H54 (cell line): Measurements from ENCODE around the gene C1QTNF6.

ENCODE experiments used
- DNase-seq: peaks from one replicate; pipeline ENCODE4 v3.0.0; 2011; ENCODE audit warnings: low spot score, mixed read lengths; ENCODE audit not compliant: insufficient read length
- FAIRE-seq: peaks from 3 replicates; lab custom pipeline; 2011; peaks lifted over from hg19 to GRCh38; lab: Jason Lieb, UNC
- POLR2A ChIP-seq: IDR thresholded peaks from 2 replicates; pipeline ENCODE4 v1.6.1; 2011; ENCODE audit warnings: low read depth, mild to moderate bottlenecking, low read length

C1QTNF6 gene

GRCh38 chr22:37167176-37167980 lies 20.7 kb downstream of the C1QTNF6 start:
- TF ChIP-seq POLR2A: no peak
- DNase-seq (no peak), FAIRE-seq (no peak)

- FAIRE-seq (no peak), DNase-seq (peak; percentile 67)
- TF ChIP-seq POLR2A: no peak
These were observed 21.4 kb downstream of the C1QTNF6 start for GRCh38 chr22:37166675-37167066.

GRCh38 chr22:37165940-37166674 lies 21.9 kb downstream of the C1QTNF6 start:
- FAIRE-seq (no peak), DNase-seq (no peak)
- TF ChIP-seq POLR2A: no peak

- DNase-seq (no peak), FAIRE-seq (no peak)
- TF ChIP-seq POLR2A: no peak
These were observed 23.0 kb downstream of the C1QTNF6 start for GRCh38 chr22:37165066-37165465.

GRCh38 chr22:37164505-37164887 lies 23.6 kb downstream of the C1QTNF6 start:
- FAIRE-seq (no peak), DNase-seq (no peak)
- TF ChIP-seq POLR2A: no peak

GRCh38 chr22:37163575-37164504 lies 24.2 kb downstream of the C1QTNF6 start:
- DNase-seq (no peak), FAIRE-seq (no peak)

GRCh38 chr22:37163096-37163489 lies 25.0 kb downstream of the C1QTNF6 start:
- FAIRE-seq (no peak), DNase-seq (no peak)
- TF ChIP-seq POLR2A: no peak

More at GRCh38 chr22:37163575-37164504, 24.2 kb downstream of the C1QTNF6 start:
- TF ChIP-seq POLR2A: no peak

GRCh38 chr22:37162221-37163095 lies 25.6 kb downstream of the C1QTNF6 start:
- FAIRE-seq (no peak), DNase-seq (no peak)
- no peak for TF ChIP-seq POLR2A

- no peak for FAIRE-seq
- TF ChIP-seq POLR2A: no peak
- DNase-seq: no peak
These were observed 26.6 kb downstream of the C1QTNF6 start for GRCh38 chr22:37161443-37161842.

- no peak for TF ChIP-seq POLR2A
- no peak for DNase-seq
- FAIRE-seq: no peak
These were observed 28.0 kb downstream of the C1QTNF6 start for GRCh38 chr22:37160027-37160426.

GRCh38 chr22:37158963-37159290 lies 29.1 kb downstream of the C1QTNF6 start:
- TF ChIP-seq POLR2A: no peak

GRCh38 chr22:37157516-37158285 lies 30.3 kb downstream of the C1QTNF6 start:
- DNase-seq (no peak), FAIRE-seq (no peak)
- no peak for TF ChIP-seq POLR2A

More at GRCh38 chr22:37158963-37159290, 29.1 kb downstream of the C1QTNF6 start:
- FAIRE-seq (no peak), DNase-seq (no peak)
